ACC112 (cell line): ENCODE data around the gene AIMP2.
A peak's percentile ranks its signal among the peaks of the same experiment; 100 is the strongest.
"Not testable (repeated sequence)": the region's sequence is repeated elsewhere in the genome, so short reads cannot be mapped to it uniquely, and the experiment has no call there.

Source experiments
- H2AFZ ChIP-seq: fragments of 200-600 bp; sonication (generic); one replicate; pipeline ENCODE4 v1.6.0; 2017; ENCODE audit warnings: antibody characterized with exemption, low read length; ENCODE audit not compliant: unreplicated experiment
- H3K27ac ChIP-seq: fragments of 200-600 bp; sonication (generic); 2 replicates; pipeline ENCODE4 v1.5.1; 2014; ENCODE audit warnings: low read depth, mild to moderate bottlenecking, antibody characterized with exemption, low read length, moderate library complexity
- H3K27me3 ChIP-seq: fragments of 200-600 bp; sonication (generic); 2 replicates; pipeline ENCODE4 v1.6.1; 2014; ENCODE audit warnings: mild to moderate bottlenecking, antibody characterized with exemption, low read length, moderate library complexity, mixed read lengths; ENCODE audit not compliant: insufficient read depth
- H3K36me3 ChIP-seq: fragments of 200-600 bp; sonication (generic); 2 replicates; pipeline ENCODE4 v1.6.1; 2016; ENCODE audit warnings: mild to moderate bottlenecking, antibody characterized with exemption, low read length, moderate library complexity, mixed read lengths; ENCODE audit not compliant: insufficient read depth
- H3K4me1 ChIP-seq: fragments of 200-600 bp; sonication (generic); one replicate; pipeline ENCODE4 v1.6.1; 2016; ENCODE audit warnings: low read length, mixed read lengths; ENCODE audit not compliant: insufficient read depth, unreplicated experiment, control insufficient read depth
- H3K4me3 ChIP-seq: fragments of 200-600 bp; sonication (generic); 2 replicates; pipeline ENCODE4 v1.5.1; 2014; ENCODE audit warnings: mild to moderate bottlenecking, low read depth, low read length
- H3K79me2 ChIP-seq: fragments of 200-600 bp; sonication (generic); one replicate; pipeline ENCODE4 v1.6.0; 2016; ENCODE audit warnings: low read length; ENCODE audit not compliant: control insufficient read depth, unreplicated experiment, insufficient read depth

Gene AIMP2

DNA sequence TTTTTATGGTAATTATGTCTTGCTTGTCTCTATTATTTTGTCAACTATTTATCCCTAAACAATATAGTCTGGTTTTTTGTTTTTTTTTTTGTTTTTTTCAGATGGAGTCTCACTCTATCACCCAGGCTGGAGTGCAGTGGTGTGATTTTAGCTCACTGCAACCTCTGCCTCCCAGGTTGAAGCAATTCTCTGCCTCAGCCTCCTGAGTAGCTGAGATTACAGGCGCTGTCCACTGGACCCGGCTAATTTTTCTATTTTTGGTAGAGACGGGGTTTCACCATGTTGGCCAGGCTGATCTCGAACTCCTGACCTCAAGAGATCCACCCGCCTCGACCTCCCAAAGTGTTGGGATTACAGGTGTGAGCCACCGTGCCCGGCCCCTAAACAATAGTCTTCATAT lies 1.3 kb downstream of the AIMP2 start:
- not testable (repeated sequence) for H3K36me3 ChIP-seq, H3K27me3 ChIP-seq, H2AFZ ChIP-seq
- H3K4me1 ChIP-seq, result peaks cover 26% of the 10 kb centered on the region
- peaks cover 48% of the 10 kb centered on the region for H3K79me2 ChIP-seq
- H3K27ac ChIP-seq, result peak overlapping the region; percentile 29
- H3K4me3 ChIP-seq, result peak overlapping the region; percentile 94

DNA sequence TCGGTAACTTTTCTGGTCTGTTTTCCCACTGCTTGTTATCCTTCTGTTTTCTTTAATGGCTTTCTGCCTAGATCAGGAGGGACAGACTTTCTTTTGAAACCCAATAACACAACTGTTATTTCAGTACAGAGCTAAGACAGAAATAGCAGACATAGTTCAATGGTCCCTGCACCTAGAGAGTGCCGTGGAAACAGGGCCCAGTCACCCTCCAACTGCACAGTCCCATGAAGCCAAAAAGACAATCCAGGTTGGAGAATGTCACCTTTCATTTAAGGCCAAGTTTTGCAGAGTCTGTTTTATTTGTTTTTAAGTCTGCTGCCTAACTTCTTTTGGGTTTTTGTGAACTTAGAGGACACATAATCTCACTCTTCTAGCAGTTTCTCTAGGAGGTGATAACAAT lies 2.5 kb downstream of the AIMP2 start:
- Histone ChIP-seq H3K27me3 (no peaks in the 10 kb centered on the region), H3K36me3 (peaks cover 4% of the 10 kb centered on the region; the same call in 1 of the 2 replicates), H3K4me3 (no peak overlapping the region; the same call in 1 of the 2 replicates), H3K4me1 (peaks cover 38% of the 10 kb centered on the region), H3K27ac (no peak overlapping the region), H2AFZ (no peak overlapping the region), H3K79me2 (peaks cover 52% of the 10 kb centered on the region)

DNA sequence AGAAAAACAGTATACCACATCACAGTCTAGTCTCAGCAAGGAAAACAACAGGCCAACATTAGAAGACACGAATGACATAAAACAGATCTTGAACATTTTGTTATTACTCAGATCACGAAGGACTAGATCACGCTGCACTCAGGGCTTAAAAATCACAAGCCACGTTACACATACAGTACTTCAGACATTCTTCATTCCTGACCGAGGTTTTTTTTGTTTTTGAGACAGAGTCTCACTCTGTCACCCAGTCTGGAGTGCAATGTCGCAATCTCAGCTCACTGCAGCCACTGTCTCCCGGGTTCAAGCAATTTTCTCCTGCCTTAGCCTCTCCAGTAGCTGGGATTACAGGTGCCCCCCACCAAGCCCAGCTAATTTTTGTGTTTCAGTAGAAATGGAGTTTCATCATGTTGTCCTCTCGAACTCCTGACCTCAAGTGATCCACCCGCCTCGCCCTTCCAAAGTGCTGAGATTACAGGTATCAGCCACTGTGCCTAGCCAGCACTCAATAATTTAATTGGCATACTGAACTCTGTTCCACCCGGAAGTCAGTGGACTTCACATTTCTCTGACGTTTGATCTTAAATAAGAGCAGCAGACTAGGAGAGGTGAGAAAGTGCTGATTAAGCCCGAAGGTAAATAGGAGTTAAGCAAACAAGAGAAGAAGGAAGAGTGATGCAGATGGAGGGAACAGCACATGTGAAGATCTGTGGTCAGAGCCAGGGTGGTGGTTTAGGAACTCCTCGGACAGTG lies 3.5 kb downstream of the AIMP2 start:
- peaks cover 7% of the 10 kb centered on the region; the same call in 1 of the 2 replicates for H3K36me3 ChIP-seq
- H2AFZ ChIP-seq, result no peak overlapping the region
- H3K4me3 ChIP-seq, result no peak overlapping the region
- H3K27ac ChIP-seq, result no peak overlapping the region
- peaks cover 41% of the 10 kb centered on the region for H3K4me1 ChIP-seq
- peaks cover 51% of the 10 kb centered on the region for H3K79me2 ChIP-seq
- no peaks in the 10 kb centered on the region for H3K27me3 ChIP-seq

DNA sequence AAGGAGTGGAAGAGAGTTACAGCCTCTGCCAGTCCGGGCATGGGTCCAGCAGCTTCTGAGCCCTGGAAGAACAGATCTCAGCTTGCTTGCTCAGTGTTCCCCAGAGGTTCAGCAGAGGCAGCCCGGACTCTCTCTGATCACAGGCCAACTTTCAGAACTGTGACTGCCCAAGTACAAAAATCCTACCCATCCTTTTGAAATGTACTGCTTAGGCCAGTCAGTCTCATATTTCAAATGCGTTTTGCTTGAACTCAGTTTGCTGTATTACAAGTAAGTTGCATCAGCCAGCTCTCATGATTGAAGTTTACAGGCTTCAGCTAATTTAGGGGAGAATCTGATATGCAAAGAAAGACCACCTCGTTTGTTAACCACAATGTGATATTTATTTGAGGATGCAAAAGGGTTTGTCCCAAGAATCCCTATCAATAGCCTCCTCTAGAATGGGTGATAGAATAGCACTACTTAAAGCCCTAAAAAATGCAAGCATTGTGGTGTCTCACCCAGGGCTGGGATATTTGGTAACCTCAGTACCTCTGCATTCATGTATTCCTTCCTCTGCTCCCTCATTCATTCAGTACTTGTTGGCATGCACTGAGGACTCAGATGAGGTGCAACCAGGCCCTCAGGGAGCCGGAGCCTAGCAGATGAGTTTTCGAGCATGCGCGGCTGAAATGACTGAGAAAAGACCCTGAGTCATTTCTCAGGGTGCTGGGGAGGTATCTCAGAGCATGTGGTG lies 7.0 kb downstream of the AIMP2 start:
- Histone ChIP-seq H3K27ac (peak overlapping the region; percentile 98), H2AFZ (no peak overlapping the region), H3K4me3 (peak overlapping the region; percentile 27; the same call in 1 of the 2 replicates), H3K79me2 (peaks cover 36% of the 10 kb centered on the region), H3K36me3 (peaks cover 22% of the 10 kb centered on the region), H3K4me1 (peaks cover 31% of the 10 kb centered on the region), H3K27me3 (no peaks in the 10 kb centered on the region)

DNA sequence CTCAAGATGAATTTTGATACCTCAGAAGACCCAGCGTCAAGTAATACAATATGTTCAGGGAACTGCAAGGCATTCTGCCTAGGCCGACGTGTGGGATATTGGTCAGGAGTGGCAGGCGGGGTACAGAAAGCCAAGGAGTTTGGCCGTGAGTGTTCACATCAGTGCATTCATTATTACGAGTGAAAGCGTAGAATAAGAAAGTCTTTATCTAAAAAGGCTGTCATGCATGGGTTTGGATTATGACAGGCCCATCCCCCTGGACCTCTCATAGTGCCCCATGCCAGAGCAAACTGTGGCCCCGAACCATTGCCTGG lies 7.5 kb downstream of the AIMP2 start:
- peak overlapping the region; percentile 98 for H3K27ac ChIP-seq
- peaks cover 27% of the 10 kb centered on the region for H3K4me1 ChIP-seq
- no peak overlapping the region for H2AFZ ChIP-seq
- H3K4me3 ChIP-seq, result no peak overlapping the region
- H3K27me3 ChIP-seq, result no peaks in the 10 kb centered on the region
- peaks cover 18% of the 10 kb centered on the region for H3K36me3 ChIP-seq
- H3K79me2 ChIP-seq, result peaks cover 31% of the 10 kb centered on the region

DNA sequence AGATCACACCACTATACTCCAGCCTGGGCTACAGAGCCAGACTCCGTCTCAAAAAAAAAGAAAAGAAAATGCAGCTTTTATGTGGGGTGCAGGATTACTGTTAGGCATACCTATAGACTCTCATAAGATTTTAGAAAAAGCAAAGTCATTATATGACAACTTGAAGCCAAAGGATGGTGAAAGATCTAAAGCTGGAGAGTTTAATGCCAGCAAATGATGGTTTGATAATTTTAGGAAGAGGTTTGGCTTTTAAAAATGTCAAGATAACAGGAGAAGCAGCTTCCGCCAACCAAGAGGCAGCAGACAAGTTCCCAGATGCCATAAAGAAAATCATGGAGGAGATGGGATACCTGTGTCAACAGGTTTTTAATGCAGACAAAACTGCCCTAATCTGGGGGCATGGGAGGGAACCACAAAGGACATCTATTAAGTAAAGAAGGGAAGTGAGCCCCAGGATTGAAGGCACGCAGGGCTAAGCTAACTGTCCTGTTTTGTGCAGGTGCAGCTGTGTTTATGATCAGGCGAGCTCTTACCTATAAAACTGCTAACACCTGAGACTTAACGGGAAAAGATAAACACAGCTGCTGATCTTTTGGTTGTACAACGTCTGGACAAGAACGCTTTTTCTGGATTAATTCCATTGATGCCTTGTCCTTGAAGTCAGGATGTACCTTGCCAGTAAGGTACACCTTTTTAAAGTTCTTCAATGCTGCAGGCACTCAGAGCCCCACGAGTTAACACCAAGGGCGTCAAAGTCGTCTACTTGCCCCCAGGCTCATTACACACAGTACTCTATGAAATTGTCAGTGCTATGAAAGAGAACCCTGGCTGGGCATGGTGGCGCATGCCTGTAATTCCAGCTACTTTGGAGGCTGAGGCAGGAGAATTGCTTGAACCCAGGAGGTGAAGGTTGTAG lies 11.6 kb downstream of the AIMP2 start:
- no peak overlapping the region for H3K27ac ChIP-seq
- peaks cover 12% of the 10 kb centered on the region for H3K4me1 ChIP-seq
- peaks cover 10% of the 10 kb centered on the region for H3K79me2 ChIP-seq
- H3K36me3 ChIP-seq, result peaks cover 37% of the 10 kb centered on the region
- no peak overlapping the region for H2AFZ ChIP-seq
- no peaks in the 10 kb centered on the region for H3K27me3 ChIP-seq
- no peak overlapping the region for H3K4me3 ChIP-seq

DNA sequence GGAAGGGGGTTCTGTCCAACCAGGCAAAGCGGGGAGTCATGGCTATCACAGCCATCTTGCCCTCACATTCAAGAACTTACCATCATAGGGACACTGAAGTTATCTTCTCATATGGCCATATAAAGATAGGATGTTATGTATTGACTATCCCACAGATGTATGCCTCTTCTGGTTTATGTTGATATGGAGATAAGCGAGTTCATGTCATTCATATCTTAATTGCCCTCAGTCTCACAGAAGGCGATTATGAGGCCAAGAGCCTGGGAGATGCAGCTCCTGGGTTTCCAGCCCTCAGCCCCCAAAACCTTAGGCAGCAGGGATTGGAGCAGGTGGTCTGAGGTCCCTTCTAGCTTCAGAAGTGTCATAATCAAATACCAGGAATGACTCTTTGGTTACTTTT lies 13.6 kb downstream of the AIMP2 start:
- peaks cover 38% of the 10 kb centered on the region for H3K36me3 ChIP-seq

DNA sequence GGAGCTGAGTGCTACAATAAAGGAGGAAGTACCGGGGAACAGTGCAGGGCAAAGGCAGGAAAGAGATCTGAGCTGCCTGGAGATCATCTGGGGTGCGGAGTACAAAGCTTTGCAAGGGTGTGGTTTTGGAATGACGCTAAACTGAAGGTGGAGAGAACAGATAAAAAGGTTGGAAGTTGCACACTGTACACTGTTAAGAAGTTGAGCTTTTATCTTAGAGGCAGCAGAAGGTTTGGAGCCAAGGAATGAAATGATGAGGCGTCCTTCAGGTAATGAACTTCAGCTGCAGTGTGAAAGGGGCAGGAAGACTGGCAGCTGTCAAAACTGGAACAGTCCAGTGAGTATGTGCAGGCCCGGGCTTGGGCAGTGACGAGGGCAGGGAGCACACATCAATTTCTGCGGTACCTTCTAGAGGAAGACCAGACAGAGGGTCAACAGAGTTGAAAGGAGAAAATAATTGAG lies 14.9 kb downstream of the AIMP2 start:
- Histone ChIP-seq H3K27ac (no peak overlapping the region), H2AFZ (no peak overlapping the region), H3K27me3 (no peaks in the 10 kb centered on the region), H3K4me1 (no peaks in the 10 kb centered on the region), H3K79me2 (no peaks in the 10 kb centered on the region), H3K4me3 (no peak overlapping the region), H3K36me3 (peaks cover 34% of the 10 kb centered on the region)

More for the DNA sequence above, 13.6 kb downstream of the AIMP2 start:
- H3K27me3 ChIP-seq, result no peaks in the 10 kb centered on the region
- H3K4me3 ChIP-seq, result no peak overlapping the region
- H3K27ac ChIP-seq, result no peak overlapping the region
- H2AFZ ChIP-seq, result no peak overlapping the region
- peaks cover 2% of the 10 kb centered on the region for H3K79me2 ChIP-seq
- no peaks in the 10 kb centered on the region for H3K4me1 ChIP-seq

DNA sequence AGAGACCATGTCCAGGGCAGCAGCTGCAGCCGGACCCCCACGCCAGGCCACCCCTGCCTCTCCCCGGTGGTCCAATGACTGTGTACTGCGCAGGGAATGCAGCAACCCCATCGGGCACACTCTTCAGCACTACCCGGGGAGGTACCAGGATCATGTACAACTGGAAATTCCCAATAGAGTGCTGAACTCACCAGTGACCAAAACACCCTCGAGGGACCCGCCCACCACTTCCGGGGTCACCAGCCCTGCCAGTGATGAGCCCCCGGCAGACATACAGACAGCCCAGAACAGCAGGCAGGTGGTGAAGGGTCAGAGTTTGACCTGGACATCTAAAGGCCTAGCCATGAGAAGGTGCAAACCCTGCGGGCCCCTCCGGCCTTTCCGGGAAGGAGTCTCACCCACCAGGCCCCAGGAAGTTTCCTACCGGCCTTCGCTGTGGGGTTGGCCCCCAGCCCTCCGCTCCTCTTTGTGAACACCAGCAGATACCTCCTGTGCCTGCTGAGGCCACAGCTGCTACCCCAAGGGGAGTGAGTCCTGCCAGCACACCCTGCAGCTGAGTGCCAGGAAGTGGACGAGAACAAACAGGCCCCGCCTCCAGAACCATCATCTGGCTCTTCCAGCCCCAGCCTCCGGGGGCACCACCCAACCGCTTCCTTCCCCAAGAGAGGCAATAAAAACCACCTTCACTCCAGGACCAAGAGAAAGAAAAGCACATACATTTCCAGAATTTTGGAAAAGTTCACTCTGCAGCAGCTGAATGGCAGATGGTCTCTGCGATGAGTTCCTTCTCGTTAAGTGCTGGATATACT lies 17.1 kb downstream of the AIMP2 start:
- peaks cover 24% of the 10 kb centered on the region for H3K36me3 ChIP-seq
- no peak overlapping the region for H2AFZ ChIP-seq
- H3K4me3 ChIP-seq, result no peak overlapping the region
- no peaks in the 10 kb centered on the region for H3K27me3 ChIP-seq
- no peaks in the 10 kb centered on the region for H3K79me2 ChIP-seq
- no peak overlapping the region for H3K27ac ChIP-seq
- no peaks in the 10 kb centered on the region for H3K4me1 ChIP-seq

DNA sequence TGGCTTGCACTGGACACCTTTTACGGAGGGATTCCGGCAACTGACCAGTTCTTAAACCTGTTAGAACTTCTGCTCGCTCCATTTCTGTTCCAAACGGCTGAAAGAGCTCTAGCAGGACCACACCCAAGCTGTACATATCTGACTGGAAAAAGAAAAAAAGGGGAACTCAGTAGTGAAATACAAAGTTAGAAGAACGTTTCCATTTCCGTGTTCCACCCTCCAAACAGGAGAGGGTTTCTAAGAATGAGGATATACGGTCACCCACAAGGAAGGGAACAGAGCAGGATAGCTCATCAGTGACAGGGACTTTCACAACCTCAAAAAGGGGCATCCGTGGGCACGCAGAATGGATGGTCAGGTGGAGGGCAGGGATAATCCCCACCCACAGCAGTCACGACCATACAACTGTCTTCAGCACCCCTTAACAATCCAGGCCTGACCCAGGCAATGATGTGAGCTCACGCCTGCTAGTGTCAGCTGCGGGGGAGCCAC lies 17.8 kb downstream of the AIMP2 start:
- Histone ChIP-seq H3K4me1 (no peaks in the 10 kb centered on the region), H2AFZ (no peak overlapping the region), H3K27ac (no peak overlapping the region), H3K27me3 (no peaks in the 10 kb centered on the region), H3K4me3 (no peak overlapping the region), H3K79me2 (peaks cover 4% of the 10 kb centered on the region), H3K36me3 (peaks cover 24% of the 10 kb centered on the region)
